RWPE1 (cell line): Measurements from ENCODE around the gene CKB.
A peak's percentile ranks its signal among the peaks of the same experiment; 100 is the strongest.

Source experiments
- CTCF ChIA-PET: fragments of 350-600 bp; sonication (Branson Sonifier 250); formaldehyde crosslinking; extraction: SDS; loops from one replicate; lab custom pipeline; 2021; lab: Yijun Ruan, JAX
- POLR2A ChIA-PET: fragments of 400-600 bp; formaldehyde crosslinking; extraction: SDS; loops from one replicate; lab custom pipeline; 2020; ENCODE audit warnings: antibody characterized with exemption; ENCODE audit not compliant: low non-redundant PET; lab: Yijun Ruan, JAX
- DNase-seq: peaks from one replicate; pipeline ENCODE4 v3.0.0; 2012; ENCODE audit warnings: low spot score
- H3K27ac ChIP-seq: fragments of 450-650 bp; 2 replicates; pipeline ENCODE4 v1.5.1; 2017
- TF ChIP-seq, protein P1 (sequence below): fragments of 450-650 bp; conservative IDR thresholded peaks from 2 replicates; pipeline ENCODE4 v1.5.1; 2017; ENCODE audit warnings: low read depth, mild to moderate bottlenecking

CKB gene

DNA sequence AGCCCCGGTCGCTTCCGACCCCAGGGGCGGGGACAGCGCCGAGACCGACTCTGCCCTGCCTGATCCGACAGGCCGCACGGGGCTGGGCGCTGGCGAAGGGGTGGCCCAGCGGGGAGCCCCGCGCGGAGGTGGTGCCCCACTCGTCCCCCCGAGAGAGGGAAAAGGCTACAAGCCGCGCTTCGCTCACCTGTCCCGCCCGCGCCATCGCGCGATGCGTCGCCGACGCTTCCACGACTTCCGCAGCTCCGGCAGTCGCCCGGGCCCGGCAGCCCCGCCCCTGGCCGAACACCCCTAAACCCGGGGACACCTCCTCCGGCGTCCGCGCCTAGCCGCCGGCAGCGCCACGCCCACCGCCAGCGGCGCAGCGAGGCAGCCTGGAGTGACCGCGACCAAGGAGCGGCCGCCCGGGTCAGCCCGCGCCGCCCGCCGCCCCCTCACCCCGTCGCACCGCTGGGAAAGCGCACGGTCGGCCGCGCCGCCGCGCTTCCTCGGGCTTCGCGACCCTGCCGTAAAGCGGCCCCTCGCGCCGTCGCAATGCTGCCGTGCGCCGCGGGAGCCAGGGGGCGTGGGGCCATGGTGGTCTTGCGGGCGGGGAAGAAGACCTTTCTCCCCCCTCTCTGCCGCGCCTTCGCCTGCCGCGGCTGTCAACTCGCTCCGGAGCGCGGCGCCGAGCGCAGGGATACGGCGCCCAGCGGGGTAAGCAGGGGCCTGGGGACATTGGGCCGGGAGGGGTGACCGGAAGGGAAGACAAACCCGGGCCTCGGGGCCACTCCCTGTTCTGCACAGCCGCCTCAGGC, 40.0 kb upstream of the CKB start, which contains the start of the genes BAG5 and COA8:
Gene BAG5, minus strand, starts transcription at position 229 of the 797 bp plus-strand sequence. CDS start 1,493 bp downstream, outside the sequence.
Gene COA8, plus strand, starts transcription at position 532 of the 797 bp plus-strand sequence. Its CDS starts 42 bp downstream, at position 574.
- TF ChIP-seq, protein P1, sequence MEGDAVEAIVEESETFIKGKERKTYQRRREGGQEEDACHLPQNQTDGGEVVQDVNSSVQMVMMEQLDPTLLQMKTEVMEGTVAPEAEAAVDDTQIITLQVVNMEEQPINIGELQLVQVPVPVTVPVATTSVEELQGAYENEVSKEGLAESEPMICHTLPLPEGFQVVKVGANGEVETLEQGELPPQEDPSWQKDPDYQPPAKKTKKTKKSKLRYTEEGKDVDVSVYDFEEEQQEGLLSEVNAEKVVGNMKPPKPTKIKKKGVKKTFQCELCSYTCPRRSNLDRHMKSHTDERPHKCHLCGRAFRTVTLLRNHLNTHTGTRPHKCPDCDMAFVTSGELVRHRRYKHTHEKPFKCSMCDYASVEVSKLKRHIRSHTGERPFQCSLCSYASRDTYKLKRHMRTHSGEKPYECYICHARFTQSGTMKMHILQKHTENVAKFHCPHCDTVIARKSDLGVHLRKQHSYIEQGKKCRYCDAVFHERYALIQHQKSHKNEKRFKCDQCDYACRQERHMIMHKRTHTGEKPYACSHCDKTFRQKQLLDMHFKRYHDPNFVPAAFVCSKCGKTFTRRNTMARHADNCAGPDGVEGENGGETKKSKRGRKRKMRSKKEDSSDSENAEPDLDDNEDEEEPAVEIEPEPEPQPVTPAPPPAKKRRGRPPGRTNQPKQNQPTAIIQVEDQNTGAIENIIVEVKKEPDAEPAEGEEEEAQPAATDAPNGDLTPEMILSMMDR: no peak
- ChIA-PET POLR2A (no interaction called here), CTCF (interaction anchor here (0.6 kb wide), 1 partner anchor 11 kb away, joined by 3 read pairs; no protein-coding TSS in a partner anchor)
- peak within 1 kb of the TSS; percentile 99 for H3K27ac ChIP-seq
- peak; percentile 87 for DNase-seq

GRCh38 chr14:103562179-103562428, 39.5 kb upstream of the CKB start:
- CTCF ChIA-PET: interaction anchor here (0.6 to 1.2 kb wide), 2 partner anchors 44 to 1460 kb away, joined by 3 to 4 read pairs; no protein-coding TSS in a partner anchor
- DNase-seq: peak; percentile 53
- H3K27ac ChIP-seq: peak overlapping the region; percentile 99
- TF ChIP-seq, protein P1: no peak
- POLR2A ChIA-PET: no interaction called here

GRCh38 chr14:103561381-103562178, 39.0 kb upstream of the CKB start:
- peak; percentile 67 for DNase-seq
- TF ChIP-seq, protein P1: no peak
- H3K27ac ChIP-seq: peak overlapping the region; percentile 99
- ChIA-PET CTCF (interaction anchor here (0.6 to 1.2 kb wide), 5 partner anchors 11 to 1461 kb away, joined by 3 to 5 read pairs (median 4); partner anchors contain the start of gene TRMT61A), POLR2A (no interaction called here)

DNA sequence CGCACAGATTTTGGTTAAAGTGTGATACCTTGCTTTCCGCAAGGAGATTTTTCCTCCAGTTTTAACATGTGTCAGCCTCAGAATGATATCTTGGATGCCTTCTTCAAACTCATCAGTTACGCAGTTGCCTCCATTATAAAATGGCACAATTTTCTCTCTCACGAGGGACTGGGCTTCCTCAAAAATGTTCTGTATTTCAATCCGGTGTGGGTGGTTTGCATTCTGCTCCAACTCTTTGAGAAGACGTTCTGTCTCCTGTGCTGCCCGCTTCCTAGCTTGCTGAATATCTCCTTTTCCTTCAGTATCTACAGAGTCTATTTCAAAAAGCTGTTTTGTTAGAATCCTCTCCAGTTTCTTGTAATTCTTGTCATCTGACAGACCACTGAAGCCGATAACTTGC, 38.1 kb upstream of the CKB start:
- no peak for DNase-seq
- POLR2A ChIA-PET: no interaction called here
- TF ChIP-seq, protein P1: no peak
- CTCF ChIA-PET: interaction anchor here (0.6 to 1.2 kb wide), 4 partner anchors 8 to 42 kb away, joined by 3 to 6 read pairs (median 4); partner anchors contain the start of gene TRMT61A
- H3K27ac ChIP-seq: 0 out of 2 replicates have a peak overlapping the region, but pooled peaks have one; percentile 28

DNA sequence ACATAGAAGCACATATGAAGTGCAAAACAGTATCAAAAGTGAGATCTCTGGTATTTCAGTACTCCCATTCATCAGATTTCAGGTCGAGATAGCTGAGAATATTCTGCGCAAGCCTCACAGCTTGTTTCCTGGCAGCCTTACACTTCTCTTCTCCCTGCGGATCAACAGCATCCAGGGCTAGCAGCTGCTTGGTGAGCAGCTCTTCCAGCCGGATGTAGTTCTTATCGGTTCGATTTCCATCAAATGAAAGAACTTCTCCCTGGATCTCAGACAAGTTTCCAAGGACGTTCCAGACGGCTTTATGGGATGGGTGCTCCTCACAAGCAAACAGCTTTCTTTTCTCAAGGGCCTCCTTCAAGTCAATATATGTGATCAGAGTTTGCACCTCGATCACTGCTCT, 37.1 kb upstream of the CKB start:
- ChIA-PET CTCF (interaction anchor here (0.6 kb wide), 1 partner anchor 9 kb away, joined by 6 read pairs; no protein-coding TSS in a partner anchor), POLR2A (interaction anchor here (0.6 kb wide), 1 partner anchor 37 kb away, joined by 6 read pairs; no protein-coding TSS in a partner anchor)
- TF ChIP-seq, protein P1: no peak
- DNase-seq: no peak
- H3K27ac ChIP-seq: no peak overlapping the region
